Testis (tissue), 2 donors: ENCODE data around the gene RCL1.
"Not testable (repeated sequence)": the region's sequence is repeated elsewhere in the genome, so short reads cannot be mapped to it uniquely, and the experiment has no call there.

Experiments
- POLR2A ChIP-seq: fragments of 450-650 bp; IDR thresholded peaks from one replicate; pipeline ENCODE4 v1.6.1; 2017; ENCODE audit warnings: antibody characterized with exemption, mild to moderate bottlenecking, moderate library complexity
- TF ChIP-seq, protein P1 (sequence below), 3 experiments: fragments of 450-650 bp in 2 of 3; fragments of 200-600 bp in 1 of 3; sonication (generic) in 1 of 3; IDR thresholded peaks; one replicate each; pipeline ENCODE4 v1.5.1; 2016 to 2019; ENCODE audit warnings: antibody characterized with exemption in 3 of 3, mild to moderate bottlenecking in 2 of 3, moderate library complexity in 1 of 3

- not testable (repeated sequence) for TF ChIP-seq POLR2A
- TF ChIP-seq, protein P1, sequence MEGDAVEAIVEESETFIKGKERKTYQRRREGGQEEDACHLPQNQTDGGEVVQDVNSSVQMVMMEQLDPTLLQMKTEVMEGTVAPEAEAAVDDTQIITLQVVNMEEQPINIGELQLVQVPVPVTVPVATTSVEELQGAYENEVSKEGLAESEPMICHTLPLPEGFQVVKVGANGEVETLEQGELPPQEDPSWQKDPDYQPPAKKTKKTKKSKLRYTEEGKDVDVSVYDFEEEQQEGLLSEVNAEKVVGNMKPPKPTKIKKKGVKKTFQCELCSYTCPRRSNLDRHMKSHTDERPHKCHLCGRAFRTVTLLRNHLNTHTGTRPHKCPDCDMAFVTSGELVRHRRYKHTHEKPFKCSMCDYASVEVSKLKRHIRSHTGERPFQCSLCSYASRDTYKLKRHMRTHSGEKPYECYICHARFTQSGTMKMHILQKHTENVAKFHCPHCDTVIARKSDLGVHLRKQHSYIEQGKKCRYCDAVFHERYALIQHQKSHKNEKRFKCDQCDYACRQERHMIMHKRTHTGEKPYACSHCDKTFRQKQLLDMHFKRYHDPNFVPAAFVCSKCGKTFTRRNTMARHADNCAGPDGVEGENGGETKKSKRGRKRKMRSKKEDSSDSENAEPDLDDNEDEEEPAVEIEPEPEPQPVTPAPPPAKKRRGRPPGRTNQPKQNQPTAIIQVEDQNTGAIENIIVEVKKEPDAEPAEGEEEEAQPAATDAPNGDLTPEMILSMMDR (IDR thresholded peaks at IDR 0.05), result not testable (repeated sequence)
These were observed 2.4 kb downstream of the RCL1 start for GRCh38 chr9:4795108-4795507.
